KOPT-K1 (cell line): ENCODE measurements around the gene IP6K2.
"Not testable (repeated sequence)": the region's sequence is repeated elsewhere in the genome, so short reads cannot be mapped to it uniquely, and the experiment has no call there.

Experiments
- H3K27ac ChIP-seq: fragments of 200-600 bp; sonication (generic); 2 replicates; pipeline ENCODE4 v1.5.1; 2016; ENCODE audit warnings: antibody characterized with exemption, mild to moderate bottlenecking, low read depth, low read length; ENCODE audit not compliant: poor library complexity, severe bottlenecking
- H3K36me3 ChIP-seq: fragments of 200-600 bp; sonication (generic); 2 replicates; pipeline ENCODE4 v1.5.1; 2017; ENCODE audit warnings: antibody characterized with exemption, mild to moderate bottlenecking, low read length, moderate library complexity; ENCODE audit not compliant: insufficient read depth
- H3K9me3 ChIP-seq: fragments of 200-600 bp; sonication (generic); 2 replicates; pipeline ENCODE4 v1.5.1; 2017; ENCODE audit warnings: antibody characterized with exemption, low read length, mild to moderate bottlenecking; ENCODE audit not compliant: insufficient read depth, poor library complexity, severe bottlenecking

The IP6K2 gene, protein sequence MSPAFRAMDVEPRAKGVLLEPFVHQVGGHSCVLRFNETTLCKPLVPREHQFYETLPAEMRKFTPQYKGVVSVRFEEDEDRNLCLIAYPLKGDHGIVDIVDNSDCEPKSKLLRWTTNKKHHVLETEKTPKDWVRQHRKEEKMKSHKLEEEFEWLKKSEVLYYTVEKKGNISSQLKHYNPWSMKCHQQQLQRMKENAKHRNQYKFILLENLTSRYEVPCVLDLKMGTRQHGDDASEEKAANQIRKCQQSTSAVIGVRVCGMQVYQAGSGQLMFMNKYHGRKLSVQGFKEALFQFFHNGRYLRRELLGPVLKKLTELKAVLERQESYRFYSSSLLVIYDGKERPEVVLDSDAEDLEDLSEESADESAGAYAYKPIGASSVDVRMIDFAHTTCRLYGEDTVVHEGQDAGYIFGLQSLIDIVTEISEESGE

DNA sequence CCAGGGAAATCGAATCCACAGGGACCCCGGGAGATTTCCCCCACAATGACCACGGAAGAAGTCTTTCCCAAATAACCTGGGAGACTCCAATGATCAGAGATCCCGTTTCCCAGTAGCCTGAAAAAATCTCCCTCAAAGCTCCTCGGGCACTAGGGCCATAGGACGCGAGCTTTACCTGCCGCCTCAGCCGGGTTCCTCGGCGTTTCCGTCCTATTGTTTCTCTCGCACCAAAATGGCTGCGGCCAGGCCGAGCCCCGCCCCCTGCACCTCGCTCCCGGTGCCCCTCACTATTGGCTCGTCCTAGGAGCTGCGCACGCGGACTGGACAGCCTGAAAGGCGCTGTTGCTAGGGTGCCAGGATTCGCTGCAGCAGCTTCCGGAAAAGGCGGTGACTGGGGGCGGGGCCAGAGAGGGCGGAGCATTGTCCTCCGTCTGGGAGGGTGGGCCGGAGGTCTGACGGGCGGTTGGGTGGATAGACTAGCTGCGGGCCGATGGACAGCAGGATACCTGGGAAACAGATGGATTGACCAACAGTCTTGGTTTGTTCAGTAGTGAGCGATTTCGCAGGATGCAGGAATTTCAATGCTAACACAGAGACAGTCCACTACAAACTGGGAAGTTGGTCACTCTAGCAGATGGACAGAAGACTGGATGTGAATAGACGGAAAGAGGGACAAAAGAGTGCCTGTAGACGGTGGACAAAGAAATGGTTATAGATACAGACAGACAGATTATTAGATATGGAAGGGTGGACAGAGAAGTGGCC, at the start of gene IP6K2:
Gene IP6K2, minus strand, starts transcription at position 240 of the 765 bp plus-strand sequence. CDS start 21,930 bp downstream, outside the sequence.
- no peaks in the 10 kb centered on the region for H3K9me3 ChIP-seq
- peaks cover 32% of the 10 kb centered on the region for H3K36me3 ChIP-seq
- H3K27ac ChIP-seq: peak within 1 kb of the TSS; percentile 85

DNA sequence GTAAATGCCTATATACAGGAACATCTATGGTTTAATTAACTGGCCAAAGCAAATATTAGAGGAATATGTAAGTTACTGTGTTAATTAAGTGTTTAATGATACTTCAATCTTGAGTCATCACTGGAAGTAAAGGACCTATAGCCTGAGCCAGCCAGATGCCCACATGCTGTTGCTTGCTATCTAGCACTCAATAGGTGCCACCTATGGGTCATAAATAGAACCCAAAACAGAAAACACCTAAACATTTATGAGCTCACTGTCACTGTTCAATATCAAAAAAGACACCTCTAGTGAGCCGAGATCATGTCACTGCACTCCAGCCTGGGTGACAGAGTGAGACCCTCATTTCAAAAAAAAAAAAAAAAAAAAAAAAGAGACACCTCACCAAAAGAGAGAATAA, 48.4 kb upstream of the IP6K2 start:
- peaks cover 23% of the 10 kb centered on the region for H3K36me3 ChIP-seq
- H3K9me3 ChIP-seq: no peaks in the 10 kb centered on the region
- no peak overlapping the region for H3K27ac ChIP-seq

DNA sequence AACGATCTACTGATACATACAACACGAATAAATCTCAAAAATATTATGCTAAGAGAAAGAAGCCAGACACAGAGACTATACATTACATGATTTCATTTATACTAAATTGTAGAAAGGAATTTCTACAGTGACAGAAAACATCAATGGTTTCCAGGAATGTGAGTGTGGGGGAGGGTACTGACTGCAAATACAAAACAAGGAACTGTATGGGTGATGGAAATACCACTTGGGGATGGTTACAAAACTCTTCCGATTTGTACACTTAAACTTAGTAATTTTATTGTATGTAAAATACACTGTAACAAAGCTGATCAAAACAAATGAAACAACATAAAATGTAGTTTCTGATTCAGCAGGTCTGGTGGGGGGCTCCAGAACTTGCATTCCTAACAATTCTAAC, 45.8 kb upstream of the IP6K2 start:
- Histone ChIP-seq H3K9me3 (no peaks in the 10 kb centered on the region), H3K27ac (no peak overlapping the region), H3K36me3 (peaks cover 18% of the 10 kb centered on the region)

DNA sequence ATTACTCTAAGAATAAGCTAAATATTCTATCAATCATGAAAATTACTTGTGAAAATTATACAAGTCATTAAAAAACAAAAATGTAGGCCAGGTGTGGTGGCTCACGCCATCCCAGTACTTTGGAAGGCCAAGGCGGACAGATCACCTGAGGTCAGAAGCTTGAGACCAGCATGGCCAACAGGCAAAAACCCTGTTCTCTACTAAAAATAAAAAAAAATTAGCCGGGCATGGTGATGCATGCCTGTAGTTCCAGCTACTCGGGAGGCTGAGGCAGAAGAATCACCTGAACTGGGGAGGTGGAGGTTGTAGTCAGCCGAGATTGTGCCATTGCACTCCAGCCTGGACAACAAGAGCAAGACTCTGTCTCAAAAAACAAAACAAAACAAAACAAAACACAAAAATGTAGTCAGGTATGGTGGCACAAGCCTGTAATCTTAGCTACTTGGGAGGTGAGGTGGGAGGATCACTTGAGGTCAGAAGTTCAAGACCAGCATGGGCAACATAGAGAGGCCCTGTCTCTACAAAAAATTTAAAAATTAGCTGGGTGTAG, 43.0 kb upstream of the IP6K2 start:
- not testable (repeated sequence) for H3K27ac ChIP-seq, H3K9me3 ChIP-seq
- H3K36me3 ChIP-seq: peaks cover 13% of the 10 kb centered on the region

DNA sequence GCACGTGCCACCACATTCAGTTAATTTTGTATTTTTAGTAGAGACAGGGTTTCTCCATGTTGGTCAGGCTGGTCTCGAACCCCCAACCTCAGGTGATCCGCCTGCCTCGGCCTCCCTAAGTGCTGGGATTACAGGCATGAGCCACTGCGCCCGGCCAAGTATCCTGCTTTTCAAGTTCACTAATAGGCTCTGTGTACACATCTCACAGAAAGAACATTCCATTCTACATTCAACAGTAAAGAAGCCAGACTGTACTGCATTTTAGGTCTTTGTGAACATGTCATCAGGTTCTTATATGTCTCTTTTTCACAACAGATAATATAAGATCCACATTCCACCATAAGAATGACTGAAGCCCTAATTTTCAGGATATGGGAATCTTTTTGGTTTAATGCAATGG, 42.5 kb upstream of the IP6K2 start:
- H3K36me3 ChIP-seq, H3K9me3 ChIP-seq, H3K27ac ChIP-seq: not testable (repeated sequence)

DNA sequence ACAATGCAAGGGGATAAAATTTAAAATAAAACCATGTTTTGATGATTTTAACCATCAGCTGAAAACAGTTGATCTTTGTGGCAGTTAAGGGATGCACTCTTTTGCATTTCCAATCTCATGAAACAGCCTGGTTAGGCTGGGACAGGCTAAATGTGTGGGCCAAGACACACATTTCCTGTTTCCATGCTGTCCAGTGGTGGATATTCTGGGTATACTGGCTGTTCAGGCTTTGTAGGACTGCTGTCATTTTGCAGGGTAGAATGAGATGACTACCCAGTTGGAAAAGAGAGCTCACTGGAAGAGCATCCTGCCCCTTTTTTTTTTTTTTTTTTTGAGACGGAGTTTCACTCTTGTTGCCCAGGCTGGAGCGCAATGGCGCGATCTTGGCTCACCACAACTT, 42.0 kb upstream of the IP6K2 start:
- Histone ChIP-seq H3K36me3 (peaks cover 3% of the 10 kb centered on the region), H3K27ac (no peak overlapping the region)

DNA sequence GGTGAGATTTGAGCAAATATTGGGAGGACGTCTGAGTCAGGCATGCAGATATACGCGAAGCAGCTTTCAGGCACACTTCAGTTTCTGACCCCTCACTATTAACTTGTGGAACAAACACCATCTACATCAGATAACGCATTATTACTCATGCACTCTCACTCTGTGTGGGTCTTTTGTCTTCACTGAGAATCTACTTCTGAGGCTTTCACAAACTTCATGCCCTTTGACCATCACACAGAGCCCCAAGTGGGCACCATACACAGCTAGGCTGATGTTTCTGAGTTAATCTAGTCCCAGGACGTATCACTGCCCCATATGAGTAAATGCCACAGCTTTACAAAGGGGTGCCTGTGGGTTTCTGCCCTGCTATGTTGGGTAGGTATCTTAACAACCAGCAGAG, 39.6 kb upstream of the IP6K2 start:
- Histone ChIP-seq H3K9me3 (no peaks in the 10 kb centered on the region), H3K27ac (no peak overlapping the region), H3K36me3 (peaks cover 3% of the 10 kb centered on the region; the same call in 1 of the 2 replicates)

More for the DNA sequence above, 42.0 kb upstream of the IP6K2 start:
- H3K9me3 ChIP-seq: no peaks in the 10 kb centered on the region

DNA sequence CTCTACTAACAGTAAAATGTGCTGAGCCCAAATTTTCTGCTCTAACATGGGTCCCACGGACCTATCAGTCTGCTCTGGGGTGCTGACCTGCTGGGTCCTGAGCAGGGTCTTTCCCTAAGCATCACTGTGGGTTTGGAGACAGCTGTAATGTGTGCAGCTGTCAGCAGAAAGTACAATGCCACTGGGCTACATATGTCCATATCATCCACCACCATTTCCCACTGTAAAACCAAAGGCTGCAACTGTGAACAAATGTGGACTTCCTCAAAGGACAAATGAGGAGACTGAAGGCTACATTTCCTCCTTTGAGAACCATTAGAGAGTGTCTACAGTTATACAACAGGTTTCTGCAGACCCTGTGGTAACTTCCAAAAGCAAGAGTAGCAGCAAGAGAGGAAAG, 33.8 kb upstream of the IP6K2 start:
- Histone ChIP-seq H3K27ac (no peak overlapping the region), H3K9me3 (no peaks in the 10 kb centered on the region), H3K36me3 (peaks cover 14% of the 10 kb centered on the region)

DNA sequence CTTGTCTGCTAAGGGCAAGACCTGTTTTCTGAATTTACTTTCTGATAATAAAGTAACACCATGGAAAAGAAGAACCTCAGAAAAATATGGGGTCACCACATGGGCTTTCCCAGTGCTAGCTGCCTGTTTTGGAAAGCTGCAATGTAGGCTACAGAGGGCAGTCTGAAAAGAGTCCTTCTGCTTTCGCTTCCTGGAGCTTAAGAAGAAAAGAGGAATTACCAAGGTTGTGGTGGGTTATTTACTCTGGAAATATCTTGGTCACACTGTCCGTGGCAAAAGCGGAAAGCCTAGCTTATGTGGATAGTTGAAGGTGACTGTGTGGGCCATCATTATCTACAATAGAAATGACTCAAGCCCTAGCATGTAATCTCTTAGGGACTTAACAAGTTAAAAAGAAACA, 31.7 kb upstream of the IP6K2 start:
- H3K27ac ChIP-seq: no peak overlapping the region
- no peaks in the 10 kb centered on the region for H3K9me3 ChIP-seq
- H3K36me3 ChIP-seq: peaks cover 14% of the 10 kb centered on the region

DNA sequence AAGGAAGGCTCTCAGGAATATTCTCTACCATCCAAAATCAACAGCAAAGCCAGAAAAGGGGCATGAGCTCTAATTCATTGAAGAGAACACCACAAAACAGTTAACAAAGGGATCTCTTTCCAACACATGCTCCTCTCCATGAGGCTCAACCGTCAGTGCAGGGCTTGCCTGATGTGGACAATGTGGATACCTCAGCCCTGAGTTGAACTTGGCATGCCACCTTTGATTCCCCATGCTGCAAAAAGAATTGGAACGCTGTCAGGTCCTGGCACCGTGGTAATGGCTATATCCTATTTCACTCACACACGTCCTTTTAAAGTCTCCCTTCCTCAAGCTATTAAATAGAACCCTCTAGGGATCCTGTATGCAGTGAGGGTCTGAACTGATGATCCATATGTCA, 30.7 kb upstream of the IP6K2 start:
- peaks cover 14% of the 10 kb centered on the region for H3K36me3 ChIP-seq

DNA sequence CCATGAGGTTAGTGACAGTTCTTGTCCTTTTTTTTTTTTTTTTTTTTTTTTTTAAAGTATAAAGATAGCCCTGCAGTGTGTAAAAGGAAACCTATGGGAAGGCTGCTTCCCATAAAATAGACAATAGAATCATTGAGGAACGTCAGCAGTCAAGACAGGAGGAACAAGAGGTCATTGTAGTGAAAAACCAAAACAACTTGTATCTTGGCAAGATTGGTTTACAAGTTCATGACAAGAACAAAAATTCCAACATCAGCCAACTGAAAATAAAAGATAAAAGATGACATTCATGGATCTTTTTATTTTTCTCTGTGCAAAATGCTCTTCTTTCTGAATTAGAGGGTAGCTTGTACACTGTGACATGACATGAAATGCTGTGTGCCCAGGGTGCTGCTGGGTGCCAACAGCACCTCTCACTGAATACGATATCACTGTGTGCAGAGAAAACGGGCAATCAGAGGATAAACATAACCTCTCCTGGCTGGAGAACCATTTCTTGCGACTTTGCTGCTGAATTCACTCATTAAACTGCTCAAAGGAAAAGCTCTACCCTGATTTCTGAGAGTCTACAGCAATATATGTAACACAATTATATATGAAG, 30.1 kb upstream of the IP6K2 start:
- H3K36me3 ChIP-seq: peaks cover 14% of the 10 kb centered on the region
- no peaks in the 10 kb centered on the region for H3K9me3 ChIP-seq
- no peak overlapping the region for H3K27ac ChIP-seq

More for the DNA sequence above, 30.7 kb upstream of the IP6K2 start:
- Histone ChIP-seq H3K9me3 (no peaks in the 10 kb centered on the region), H3K27ac (no peak overlapping the region)

DNA sequence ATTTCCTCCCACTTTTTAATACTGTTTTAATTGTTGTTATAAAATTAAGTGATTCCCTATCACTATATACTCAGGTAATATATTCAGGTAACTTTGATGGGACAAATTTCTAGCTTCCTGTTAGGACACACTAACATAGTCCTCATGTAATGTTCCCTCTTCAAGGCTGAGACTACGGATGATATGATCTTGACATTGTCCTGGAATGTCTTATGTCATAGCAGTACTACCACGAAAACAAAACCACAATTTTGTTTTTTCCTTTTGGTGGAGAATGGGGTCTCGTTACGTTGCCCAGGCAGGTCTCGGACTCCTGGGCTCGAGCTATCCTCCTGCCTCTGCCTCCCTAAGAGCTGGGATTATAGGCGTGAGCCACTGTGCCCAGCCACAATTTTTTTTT, 26.8 kb upstream of the IP6K2 start:
- no peaks in the 10 kb centered on the region; the same call in 1 of the 2 replicates for H3K36me3 ChIP-seq
- H3K27ac ChIP-seq: no peak overlapping the region
- no peaks in the 10 kb centered on the region for H3K9me3 ChIP-seq

DNA sequence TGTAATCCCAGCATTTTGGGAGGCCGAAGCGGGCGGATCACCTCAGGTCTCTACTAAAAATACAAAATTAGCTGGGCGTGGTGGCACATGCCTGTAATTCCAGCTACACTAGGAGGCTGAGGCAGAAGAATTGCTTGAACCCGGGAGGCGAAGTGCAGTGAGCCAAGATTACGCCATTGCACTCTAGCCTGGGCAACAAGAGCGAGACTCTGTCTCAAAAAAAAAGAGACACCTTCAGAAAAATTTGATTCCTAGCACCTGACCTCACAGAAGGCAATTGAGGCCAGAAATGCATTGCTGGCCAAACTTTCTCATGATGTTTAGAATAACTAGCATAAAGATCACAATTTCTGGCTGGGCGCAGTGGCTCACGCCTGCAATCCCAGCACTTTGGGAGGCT, 24.2 kb upstream of the IP6K2 start:
- H3K9me3 ChIP-seq, H3K27ac ChIP-seq, H3K36me3 ChIP-seq: not testable (repeated sequence)

DNA sequence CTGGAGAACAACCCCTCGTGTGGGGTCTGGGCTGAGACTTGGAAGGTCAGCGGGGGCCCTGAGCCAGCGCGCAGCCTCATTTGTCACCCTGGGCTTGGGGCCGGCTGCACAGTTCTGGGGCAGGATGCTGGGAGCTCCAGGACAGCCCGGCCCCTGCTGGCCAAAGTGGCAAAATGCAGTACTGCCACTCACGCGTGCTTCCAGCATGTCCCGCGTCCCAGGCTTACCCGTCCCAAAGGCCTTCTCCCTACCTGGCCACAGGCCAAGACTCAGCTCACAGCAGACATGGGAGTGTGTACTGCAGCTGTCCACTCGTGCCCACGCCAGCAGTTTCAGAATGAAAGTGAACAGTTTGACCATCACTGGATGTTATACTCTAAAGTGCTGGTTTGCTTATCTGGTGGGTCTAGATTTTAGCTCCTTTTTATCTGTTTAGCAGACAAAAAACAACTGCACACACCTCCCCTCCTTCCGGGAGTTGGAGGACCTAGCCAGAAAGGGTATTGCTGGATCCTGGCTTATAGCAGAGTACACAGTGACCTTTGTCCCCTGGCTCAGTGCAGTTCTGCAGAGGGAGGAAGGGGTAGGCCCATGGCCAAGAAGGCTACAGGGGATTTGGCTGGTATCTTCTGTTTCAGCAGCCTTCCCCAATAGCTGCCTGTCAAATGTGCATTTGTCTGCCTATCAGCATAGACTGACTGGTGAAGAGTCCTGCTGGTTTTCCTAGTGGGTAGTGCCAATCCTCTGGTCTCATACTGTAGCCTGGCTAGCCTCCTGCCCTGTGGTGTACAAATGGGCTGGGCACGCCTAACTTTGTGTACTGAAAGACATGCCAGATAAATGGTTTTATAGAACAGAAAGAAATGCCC, 23.2 kb upstream of the IP6K2 start:
- no peak overlapping the region for H3K27ac ChIP-seq
- H3K9me3 ChIP-seq: no peaks in the 10 kb centered on the region
- H3K36me3 ChIP-seq: no peaks in the 10 kb centered on the region
